Mononuclear cell (primary cell): ENCODE results near the gene GALNT9. TPM values are rescaled to one million over a fixed set of nuclear protein-coding genes. Genes with fewer than 3 reads are reported as not detected.
"Not testable (repeated sequence)": the region's sequence is repeated elsewhere in the genome, so short reads cannot be mapped to it uniquely, and the experiment has no call there.

Experiments
- H3K27me3 ChIP-seq: 2 replicates; pipeline ENCODE4 v1.6.0; 2011; ENCODE audit warnings: low read length, control low read depth; ENCODE audit not compliant: insufficient read depth
- H3K4me1 ChIP-seq: 2 replicates; pipeline ENCODE4 v1.5.1; 2011; ENCODE audit warnings: mild to moderate bottlenecking, low read length, control low read depth; ENCODE audit not compliant: insufficient read depth
- H3K4me3 ChIP-seq: 2 replicates; pipeline ENCODE4 v1.5.1; 2011; ENCODE audit warnings: mild to moderate bottlenecking, low read length, moderate library complexity
- H3K9me3 ChIP-seq: 2 replicates; pipeline ENCODE4 v1.5.1; 2011; ENCODE audit warnings: low read depth, mild to moderate bottlenecking, control low read depth, low read length
- total RNA-seq: library from RNA; depleted of rRNA; stranded (reverse); fragments of >200 nt; gene quantifications from one replicate; pipeline ENCODE4 v1.2.3, GENCODE V29; 2012

GALNT9 gene
- total RNA-seq, 1 donor = 0.63 TPM

- H3K4me3 ChIP-seq, H3K27me3 ChIP-seq, H3K9me3 ChIP-seq: not testable (repeated sequence)
- H3K4me1 ChIP-seq = peaks cover 19% of the 10 kb centered on the region
These were observed 179.9 kb downstream of the GALNT9 start for GRCh38 chr12:132149526-132149925.

DNA sequence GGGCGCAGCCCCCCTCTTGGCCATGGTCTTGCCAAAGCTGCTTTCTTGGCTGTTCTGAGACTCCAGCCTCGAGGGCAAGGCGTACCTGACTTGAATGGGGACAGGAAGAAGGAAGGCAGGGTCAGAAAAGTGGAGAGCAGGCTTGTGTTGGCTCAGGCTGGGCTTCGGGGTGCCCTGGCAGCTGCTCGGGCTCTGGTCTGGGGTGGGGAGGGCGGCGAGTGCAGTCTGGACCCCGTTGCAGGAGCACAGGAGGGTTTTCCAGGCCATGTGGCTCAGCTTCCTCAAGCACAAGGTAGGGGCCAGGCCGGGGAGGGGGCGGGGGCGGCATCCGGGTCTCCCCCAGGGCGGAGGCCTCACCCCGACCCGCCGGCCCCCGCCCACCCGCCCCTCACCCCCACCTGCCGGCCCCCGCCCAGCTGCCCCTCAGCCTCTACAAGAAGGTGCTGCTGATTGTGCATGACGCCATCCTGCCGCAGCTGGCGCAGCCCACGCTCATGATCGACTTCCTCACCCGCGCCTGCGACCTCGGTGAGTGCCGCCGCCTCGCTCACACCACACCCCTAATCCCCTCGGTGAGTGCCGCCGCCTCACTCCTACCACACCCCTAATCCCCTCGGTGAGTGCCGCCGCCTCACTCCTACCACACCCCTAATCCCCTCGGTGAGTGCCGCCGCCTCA is 180.9 kb downstream of the GALNT9 start:
- Histone ChIP-seq H3K4me1 (peaks cover 15% of the 10 kb centered on the region), H3K4me3 (no peak overlapping the region), H3K27me3 (no peaks in the 10 kb centered on the region), H3K9me3 (no peaks in the 10 kb centered on the region)

GRCh38 chr12:132147423-132148367 is 181.7 kb downstream of the GALNT9 start:
- H3K4me1 ChIP-seq = peaks cover 23% of the 10 kb centered on the region
- no peaks in the 10 kb centered on the region for H3K9me3 ChIP-seq
- no peak overlapping the region for H3K4me3 ChIP-seq
- no peaks in the 10 kb centered on the region for H3K27me3 ChIP-seq

- no peaks in the 10 kb centered on the region for H3K27me3 ChIP-seq
- no peak overlapping the region for H3K4me3 ChIP-seq
- peaks cover 27% of the 10 kb centered on the region for H3K4me1 ChIP-seq
- H3K9me3 ChIP-seq = no peaks in the 10 kb centered on the region
These were observed 182.5 kb downstream of the GALNT9 start for GRCh38 chr12:132146772-132147422.

Other genes starting within 250 kb of the GALNT9 start
- 14.8 TPM for gene DDX51, start 185.3 kb downstream of the GALNT9 start, total RNA-seq
- gene NOC4L, start 185.1 kb downstream of the GALNT9 start, total RNA-seq = 3.3 TPM
- gene FBRSL1, start 160.6 kb upstream of the GALNT9 start, total RNA-seq = 13.5 TPM